Fibroblast of villous mesenchyme (primary cell): ENCODE data around the gene SLC39A1. TPM values are rescaled to one million over a fixed set of nuclear protein-coding genes. Genes with fewer than 3 reads are reported as not detected.

Experiments
- DNase-seq: peaks from one replicate; pipeline ENCODE4 v3.0.0-alpha.2; 2010; ENCODE audit warnings: low read depth
- H3K4me3 ChIP-seq: 2 replicates; pipeline ENCODE4 v1.5.1; 2011; ENCODE audit warnings: low read depth, mild to moderate bottlenecking, low read length
- total RNA-seq: library from RNA; depleted of rRNA; stranded (reverse); fragments of >200 nt; gene quantifications from 2 replicates; pipeline ENCODE4 v1.2.3, GENCODE V29; 2012
- TF ChIP-seq, protein P1 (sequence below): IDR thresholded peaks from 2 replicates; pipeline ENCODE4 v1.5.1; 2012; ENCODE audit warnings: low read depth, mild to moderate bottlenecking, low read length; ENCODE audit not compliant: insufficient read depth

Gene SLC39A1
- total RNA-seq, 1 donor: 153 TPM

DNA sequence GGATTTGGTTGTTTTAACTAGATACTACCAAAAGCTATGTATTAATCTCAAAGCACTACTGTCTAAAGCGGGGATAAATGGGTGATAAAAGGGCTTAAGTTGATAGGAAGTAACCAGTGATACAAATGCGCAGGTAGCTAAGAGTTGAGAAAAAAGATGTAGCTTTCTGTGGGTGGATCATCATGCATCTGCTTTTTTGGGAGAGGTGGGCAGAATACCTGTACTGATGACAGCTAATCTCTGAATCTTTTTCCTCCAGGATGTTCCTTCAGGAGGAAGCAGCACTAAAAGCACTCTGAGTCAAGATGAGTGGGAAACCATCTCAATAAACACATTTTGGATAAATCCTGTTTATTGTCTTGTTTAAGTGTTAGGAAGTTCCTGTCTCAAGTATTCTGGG, 28.5 kb upstream of the SLC39A1 start:
- TF ChIP-seq, protein P1, sequence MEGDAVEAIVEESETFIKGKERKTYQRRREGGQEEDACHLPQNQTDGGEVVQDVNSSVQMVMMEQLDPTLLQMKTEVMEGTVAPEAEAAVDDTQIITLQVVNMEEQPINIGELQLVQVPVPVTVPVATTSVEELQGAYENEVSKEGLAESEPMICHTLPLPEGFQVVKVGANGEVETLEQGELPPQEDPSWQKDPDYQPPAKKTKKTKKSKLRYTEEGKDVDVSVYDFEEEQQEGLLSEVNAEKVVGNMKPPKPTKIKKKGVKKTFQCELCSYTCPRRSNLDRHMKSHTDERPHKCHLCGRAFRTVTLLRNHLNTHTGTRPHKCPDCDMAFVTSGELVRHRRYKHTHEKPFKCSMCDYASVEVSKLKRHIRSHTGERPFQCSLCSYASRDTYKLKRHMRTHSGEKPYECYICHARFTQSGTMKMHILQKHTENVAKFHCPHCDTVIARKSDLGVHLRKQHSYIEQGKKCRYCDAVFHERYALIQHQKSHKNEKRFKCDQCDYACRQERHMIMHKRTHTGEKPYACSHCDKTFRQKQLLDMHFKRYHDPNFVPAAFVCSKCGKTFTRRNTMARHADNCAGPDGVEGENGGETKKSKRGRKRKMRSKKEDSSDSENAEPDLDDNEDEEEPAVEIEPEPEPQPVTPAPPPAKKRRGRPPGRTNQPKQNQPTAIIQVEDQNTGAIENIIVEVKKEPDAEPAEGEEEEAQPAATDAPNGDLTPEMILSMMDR: no peak
- peak overlapping the region; percentile 90 for H3K4me3 ChIP-seq
- no peak for DNase-seq

DNA sequence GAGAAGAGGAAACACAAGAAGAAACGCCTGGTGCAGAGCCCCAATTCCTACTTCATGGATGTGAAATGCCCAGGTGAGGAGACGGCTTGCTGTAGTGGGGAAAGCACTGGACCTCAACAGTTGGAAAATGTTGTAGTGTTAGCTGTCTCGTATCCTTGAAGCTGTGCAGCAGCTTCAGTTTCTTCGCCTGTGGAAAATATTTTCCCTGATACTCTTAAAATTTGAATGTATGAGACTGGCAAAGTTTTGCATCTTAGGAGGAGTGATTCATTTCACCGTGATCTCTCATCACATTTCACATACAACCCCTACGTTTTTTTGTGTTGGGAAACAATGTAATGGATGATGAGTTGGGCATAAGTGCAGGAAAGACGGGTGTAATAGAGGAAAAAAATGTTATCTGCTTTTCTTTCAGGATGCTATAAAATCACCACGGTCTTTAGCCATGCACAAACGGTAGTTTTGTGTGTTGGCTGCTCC, 27.9 kb upstream of the SLC39A1 start:
- DNase-seq: no peak
- TF ChIP-seq, protein P1: no peak
- H3K4me3 ChIP-seq: peak overlapping the region; percentile 90

GRCh38 chr1:153990468-153991150, 27.3 kb upstream of the SLC39A1 start, which contains the start of gene RPS27:
RPS27 (plus strand) TSS chr1:153990762; CDS start chr1:153990797, 35 bp downstream.
- H3K4me3 ChIP-seq: peak within 1 kb of the TSS; percentile 90
- TF ChIP-seq, protein P1: no peak
- DNase-seq: peak; percentile 98

GRCh38 chr1:153987621-153988020, 24.3 kb upstream of the SLC39A1 start:
- DNase-seq: no peak
- H3K4me3 ChIP-seq: no peak overlapping the region
- TF ChIP-seq, protein P1: no peak

- TF ChIP-seq, protein P1: no peak
- peak; percentile 85 for DNase-seq
- H3K4me3 ChIP-seq: peak within 1 kb of the TSS; percentile 97
These were observed 22.8 kb upstream of the SLC39A1 start, which contains the start of gene RAB13 for GRCh38 chr1:153985941-153986761. RAB13 (minus strand) TSS chr1:153986339; CDS start chr1:153986236, 103 bp downstream.

DNA sequence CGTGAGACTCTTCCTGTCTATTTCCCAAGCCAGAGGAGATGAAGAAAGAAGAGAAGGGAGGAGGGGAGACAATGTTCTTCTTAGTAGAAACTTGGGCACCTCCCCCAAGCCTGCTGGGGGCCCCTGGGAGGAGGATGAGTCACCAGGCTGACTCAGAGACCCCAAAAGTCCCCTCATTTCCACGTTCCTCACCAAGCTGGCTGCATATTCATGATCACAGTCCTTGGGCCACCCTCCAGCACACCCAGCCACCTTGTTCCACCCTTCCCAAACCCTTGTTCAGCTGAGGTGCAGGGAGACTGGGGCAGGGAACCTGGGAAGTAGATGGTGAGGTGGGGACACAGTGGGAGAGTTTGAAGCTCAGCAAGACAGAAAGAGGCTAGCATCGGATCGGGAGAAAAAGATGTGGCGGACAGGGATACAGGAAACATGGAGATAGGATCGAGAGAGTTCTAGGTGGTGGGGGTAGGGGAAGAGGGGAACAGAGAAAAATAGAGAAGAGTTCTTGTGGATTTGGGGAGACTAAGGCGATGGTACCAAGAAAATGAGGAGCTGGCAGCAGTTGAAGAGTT, 22.1 kb upstream of the SLC39A1 start:
- H3K4me3 ChIP-seq: peak overlapping the region; percentile 97
- peak; percentile 72 for DNase-seq
- TF ChIP-seq, protein P1: no peak
